OCI-LY1 (cell line): ENCODE measurements around the gene TOMM22.

Experiments
- H2AFZ ChIP-seq: fragments of 200-600 bp; sonication (generic), shearing (Covaris generic); 2 replicates; pipeline ENCODE4 v1.6.0; 2014; ENCODE audit warnings: antibody characterized with exemption, mild to moderate bottlenecking, low read length
- H3F3A ChIP-seq: fragments of 200-600 bp; sonication (generic), shearing (Covaris generic); 2 replicates; pipeline ENCODE4 v1.6.0; 2014; ENCODE audit warnings: mild to moderate bottlenecking, antibody characterized with exemption, low read length, moderate library complexity; ENCODE audit not compliant: insufficient read depth
- H3K27ac ChIP-seq: fragments of 200-600 bp; sonication (generic); 2 replicates; pipeline ENCODE4 v1.5.1; 2014; ENCODE audit warnings: low read length, mixed run types, mild to moderate bottlenecking, low read depth; ENCODE audit not compliant: poor library complexity, severe bottlenecking
- H3K27me3 ChIP-seq: fragments of 200-600 bp; sonication (generic); 2 replicates; pipeline ENCODE4 v1.6.0; 2014; ENCODE audit warnings: antibody characterized with exemption, mild to moderate bottlenecking, low read length, moderate library complexity; ENCODE audit not compliant: insufficient read depth
- H3K36me3 ChIP-seq: fragments of 200-600 bp; sonication (generic); 2 replicates; pipeline ENCODE4 v1.6.1; 2014; ENCODE audit warnings: mild to moderate bottlenecking, antibody characterized with exemption, low read length, moderate library complexity, mixed read lengths; ENCODE audit not compliant: insufficient read depth
- H3K4me1 ChIP-seq: fragments of 200-600 bp; sonication (generic); 2 replicates; pipeline ENCODE4 v1.5.1; 2014; ENCODE audit warnings: mild to moderate bottlenecking, low read length, moderate library complexity; ENCODE audit not compliant: insufficient read depth, severe bottlenecking
- H3K4me2 ChIP-seq: fragments of 200-600 bp; sonication (generic), shearing (Covaris generic); 2 replicates; pipeline ENCODE4 v1.6.1; 2014; ENCODE audit warnings: low read length
- H3K4me3 ChIP-seq: fragments of 200-600 bp; sonication (generic); 2 replicates; pipeline ENCODE4 v1.5.1; 2014; ENCODE audit warnings: low read length, low read depth, mild to moderate bottlenecking, mixed read lengths; ENCODE audit not compliant: poor library complexity, severe bottlenecking
- H3K79me2 ChIP-seq: fragments of 200-600 bp; shearing (Covaris generic); 2 replicates; pipeline ENCODE4 v1.6.1; 2016; ENCODE audit warnings: mixed run types, low read length, mixed read lengths; ENCODE audit not compliant: insufficient read depth
- H3K9ac ChIP-seq: fragments of 200-600 bp; sonication (generic), shearing (Covaris generic); 2 replicates; pipeline ENCODE4 v1.6.1; 2014; ENCODE audit warnings: mild to moderate bottlenecking, low read length, mixed read lengths
- H3K9me2 ChIP-seq: fragments of 200-600 bp; sonication (generic), shearing (Covaris generic); 2 replicates; pipeline ENCODE4 v1.6.1; 2014; ENCODE audit warnings: low read depth, mild to moderate bottlenecking, low read length, mixed read lengths
- H3K9me3 ChIP-seq: fragments of 200-600 bp; shearing (Covaris generic); 2 replicates; pipeline ENCODE4 v1.6.1; 2014; ENCODE audit warnings: low read length, mixed read lengths
- H4K20me1 ChIP-seq: fragments of 200-600 bp; sonication (generic), shearing (Covaris generic); 2 replicates; pipeline ENCODE4 v1.6.0; 2016; ENCODE audit warnings: mild to moderate bottlenecking, low read length; ENCODE audit not compliant: insufficient read depth
- EZH2 ChIP-seq: fragments of 200-600 bp; sonication (generic), shearing (Covaris generic); IDR thresholded peaks from 2 replicates; pipeline ENCODE4 v1.8.0; 2017; ENCODE audit warnings: borderline replicate concordance, mixed run types, mild to moderate bottlenecking, antibody characterized with exemption, low read length, moderate library complexity, mixed read lengths
- TF ChIP-seq, protein P1 (sequence below): fragments of 200-600 bp; sonication (generic), shearing (Covaris generic); IDR thresholded peaks from 2 replicates; pipeline ENCODE4 v1.5.1; 2017; ENCODE audit warnings: mild to moderate bottlenecking, antibody characterized with exemption, low read length, moderate library complexity, mixed read lengths

Gene TOMM22

DNA sequence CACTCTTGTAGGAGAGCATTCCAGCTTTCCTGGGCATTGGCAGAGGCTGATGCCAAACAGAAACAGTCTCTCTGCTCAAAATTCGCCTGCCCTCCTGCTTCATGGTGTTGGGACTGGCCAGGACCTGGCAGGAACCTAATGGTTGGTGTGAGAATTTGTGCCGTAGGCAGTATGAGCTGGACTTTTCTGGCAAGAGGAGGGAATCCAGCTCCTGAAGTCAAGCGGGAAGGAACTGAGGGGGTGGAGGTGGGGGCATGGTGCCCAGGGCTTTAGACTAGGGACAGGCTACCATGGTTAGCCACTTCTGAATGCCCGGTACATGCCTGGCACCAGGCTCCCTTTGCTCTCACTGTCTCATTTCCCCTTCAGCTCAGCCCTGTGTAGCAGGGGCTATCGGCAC lies 6.9 kb upstream of the TOMM22 start:
- H3K79me2 ChIP-seq = no peaks in the 10 kb centered on the region
- no peak for TF ChIP-seq EZH2
- TF ChIP-seq, protein P1, sequence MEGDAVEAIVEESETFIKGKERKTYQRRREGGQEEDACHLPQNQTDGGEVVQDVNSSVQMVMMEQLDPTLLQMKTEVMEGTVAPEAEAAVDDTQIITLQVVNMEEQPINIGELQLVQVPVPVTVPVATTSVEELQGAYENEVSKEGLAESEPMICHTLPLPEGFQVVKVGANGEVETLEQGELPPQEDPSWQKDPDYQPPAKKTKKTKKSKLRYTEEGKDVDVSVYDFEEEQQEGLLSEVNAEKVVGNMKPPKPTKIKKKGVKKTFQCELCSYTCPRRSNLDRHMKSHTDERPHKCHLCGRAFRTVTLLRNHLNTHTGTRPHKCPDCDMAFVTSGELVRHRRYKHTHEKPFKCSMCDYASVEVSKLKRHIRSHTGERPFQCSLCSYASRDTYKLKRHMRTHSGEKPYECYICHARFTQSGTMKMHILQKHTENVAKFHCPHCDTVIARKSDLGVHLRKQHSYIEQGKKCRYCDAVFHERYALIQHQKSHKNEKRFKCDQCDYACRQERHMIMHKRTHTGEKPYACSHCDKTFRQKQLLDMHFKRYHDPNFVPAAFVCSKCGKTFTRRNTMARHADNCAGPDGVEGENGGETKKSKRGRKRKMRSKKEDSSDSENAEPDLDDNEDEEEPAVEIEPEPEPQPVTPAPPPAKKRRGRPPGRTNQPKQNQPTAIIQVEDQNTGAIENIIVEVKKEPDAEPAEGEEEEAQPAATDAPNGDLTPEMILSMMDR = no peak
- no peaks in the 10 kb centered on the region for H3F3A ChIP-seq
- no peaks in the 10 kb centered on the region for H3K9me2 ChIP-seq
- no peaks in the 10 kb centered on the region for H3K27me3 ChIP-seq
- H3K4me3 ChIP-seq = no peak overlapping the region
- no peaks in the 10 kb centered on the region for H4K20me1 ChIP-seq
- H3K4me1 ChIP-seq = no peaks in the 10 kb centered on the region
- no peak overlapping the region for H3K27ac ChIP-seq
- H3K4me2 ChIP-seq = no peak overlapping the region
- H3K9me3 ChIP-seq = no peaks in the 10 kb centered on the region
- peaks cover 28% of the 10 kb centered on the region for H3K36me3 ChIP-seq
- H2AFZ ChIP-seq = no peak overlapping the region
- no peak overlapping the region for H3K9ac ChIP-seq

DNA sequence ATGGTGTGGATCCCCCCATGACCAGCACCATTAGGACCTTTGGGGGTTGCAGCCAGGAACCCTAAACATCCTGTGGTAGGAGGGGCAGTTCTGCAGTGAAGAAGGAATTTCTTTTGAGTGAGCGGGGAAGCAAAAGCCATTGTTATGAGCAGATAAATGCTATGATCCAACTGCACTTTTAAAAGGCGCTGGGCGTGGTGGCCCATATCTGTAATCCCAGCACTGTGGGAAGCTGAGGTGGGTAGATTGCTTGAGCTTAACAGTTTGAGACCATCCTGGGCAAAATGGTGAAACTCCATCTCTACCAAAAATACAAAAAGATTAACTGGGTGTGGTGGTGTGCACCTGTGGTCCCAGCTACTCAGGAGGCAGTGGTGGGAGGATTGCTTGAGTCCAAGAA lies 5.9 kb upstream of the TOMM22 start:
- Histone ChIP-seq H3K9me2 (no peaks in the 10 kb centered on the region), H4K20me1 (no peaks in the 10 kb centered on the region), H3K36me3 (peaks cover 26% of the 10 kb centered on the region), H3K27ac (no peak overlapping the region), H3K79me2 (no peaks in the 10 kb centered on the region), H3K4me1 (no peaks in the 10 kb centered on the region), H3K9me3 (no peaks in the 10 kb centered on the region), H3K9ac (no peak overlapping the region), H3K4me3 (no peak overlapping the region), H3F3A (no peaks in the 10 kb centered on the region), H3K4me2 (no peak overlapping the region), H2AFZ (no peak overlapping the region), H3K27me3 (no peaks in the 10 kb centered on the region)
- TF ChIP-seq EZH2 = no peak
- TF ChIP-seq, protein P1 = no peak

DNA sequence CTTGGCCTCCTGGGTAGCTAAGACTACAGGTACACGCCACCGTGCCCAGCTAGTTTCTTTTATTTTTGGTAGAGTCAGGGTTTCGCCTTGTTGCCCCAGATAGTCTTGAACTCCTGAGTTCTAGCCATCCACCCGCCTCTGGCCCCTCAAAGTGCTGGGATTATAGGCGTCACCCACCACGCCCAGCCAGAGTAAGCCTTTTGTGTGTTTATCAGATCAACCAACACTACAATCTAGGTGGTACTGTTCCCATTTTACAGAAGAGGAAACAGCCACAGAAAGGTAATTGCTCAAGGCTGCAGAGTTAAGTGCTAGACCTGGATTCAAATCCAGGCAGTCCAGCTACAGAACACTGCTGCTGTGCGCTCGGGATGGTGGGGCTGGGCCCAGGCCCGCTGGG lies 3.1 kb downstream of the TOMM22 start:
- no peak for TF ChIP-seq EZH2
- TF ChIP-seq, protein P1 = no peak
- no peak overlapping the region for H3K9ac ChIP-seq
- H3K36me3 ChIP-seq = peaks cover 65% of the 10 kb centered on the region
- H3K4me1 ChIP-seq = peaks cover 13% of the 10 kb centered on the region
- no peak overlapping the region for H3K4me3 ChIP-seq
- H3K4me2 ChIP-seq = no peak overlapping the region
- no peaks in the 10 kb centered on the region for H4K20me1 ChIP-seq
- H3K9me3 ChIP-seq = no peaks in the 10 kb centered on the region
- H3K79me2 ChIP-seq = peaks cover 8% of the 10 kb centered on the region
- H3K9me2 ChIP-seq = no peaks in the 10 kb centered on the region
- H3K27ac ChIP-seq = no peak overlapping the region
- H3F3A ChIP-seq = no peaks in the 10 kb centered on the region
- H2AFZ ChIP-seq = no peak overlapping the region
- no peaks in the 10 kb centered on the region for H3K27me3 ChIP-seq
